Gastrocnemius medialis (tissue), 4 donors: ENCODE results near the gene BOLA3.

Source experiments
- POLR2A ChIP-seq, 2 donors: fragments of 450-650 bp; IDR thresholded peaks; one replicate each; pipeline ENCODE4 v1.6.1; 2017; ENCODE audit warnings: antibody characterized with exemption in 2 of 2, mild to moderate bottlenecking in 2 of 2, moderate library complexity in 2 of 2
- TF ChIP-seq, protein P1 (sequence below), 5 experiments: fragments of 450-650 bp in 3 of 5; fragments of 200-600 bp in 2 of 5; sonication (generic) in 2 of 5; IDR thresholded peaks in 4 of 5; conservative IDR thresholded peaks in 1 of 5; 1 replicate in 4 of 5; 2 replicates in 1 of 5; pipeline ENCODE4 v1.5.1; 2016 to 2019; ENCODE audit warnings: antibody characterized with exemption in 5 of 5, mild to moderate bottlenecking in 3 of 5, moderate library complexity in 3 of 5

DNA sequence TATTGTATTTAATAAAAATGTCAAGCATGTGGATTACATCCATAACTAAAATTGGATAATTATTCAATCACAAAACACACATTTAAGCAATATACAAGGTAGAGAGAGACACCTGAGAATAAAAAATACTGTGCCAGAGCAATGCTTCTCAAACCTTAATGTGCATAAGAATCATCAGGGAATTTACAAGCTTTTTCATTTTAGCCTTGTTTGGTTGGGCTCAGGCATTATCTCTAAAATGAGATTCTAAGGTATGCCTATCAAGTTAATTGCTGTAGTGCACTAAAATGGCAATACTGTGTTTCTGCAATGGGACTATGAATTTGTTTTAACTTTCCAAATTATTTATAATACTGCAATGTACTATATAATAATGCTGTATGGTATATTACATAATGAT is 30.0 kb upstream of the BOLA3 start:
- TF ChIP-seq, protein P1, sequence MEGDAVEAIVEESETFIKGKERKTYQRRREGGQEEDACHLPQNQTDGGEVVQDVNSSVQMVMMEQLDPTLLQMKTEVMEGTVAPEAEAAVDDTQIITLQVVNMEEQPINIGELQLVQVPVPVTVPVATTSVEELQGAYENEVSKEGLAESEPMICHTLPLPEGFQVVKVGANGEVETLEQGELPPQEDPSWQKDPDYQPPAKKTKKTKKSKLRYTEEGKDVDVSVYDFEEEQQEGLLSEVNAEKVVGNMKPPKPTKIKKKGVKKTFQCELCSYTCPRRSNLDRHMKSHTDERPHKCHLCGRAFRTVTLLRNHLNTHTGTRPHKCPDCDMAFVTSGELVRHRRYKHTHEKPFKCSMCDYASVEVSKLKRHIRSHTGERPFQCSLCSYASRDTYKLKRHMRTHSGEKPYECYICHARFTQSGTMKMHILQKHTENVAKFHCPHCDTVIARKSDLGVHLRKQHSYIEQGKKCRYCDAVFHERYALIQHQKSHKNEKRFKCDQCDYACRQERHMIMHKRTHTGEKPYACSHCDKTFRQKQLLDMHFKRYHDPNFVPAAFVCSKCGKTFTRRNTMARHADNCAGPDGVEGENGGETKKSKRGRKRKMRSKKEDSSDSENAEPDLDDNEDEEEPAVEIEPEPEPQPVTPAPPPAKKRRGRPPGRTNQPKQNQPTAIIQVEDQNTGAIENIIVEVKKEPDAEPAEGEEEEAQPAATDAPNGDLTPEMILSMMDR (IDR thresholded peaks at IDR 0.05 in 4 of 5, conservative IDR thresholded peaks at IDR 0.05 in 1 of 5): no peak
- TF ChIP-seq POLR2A (IDR thresholded peaks at IDR 0.05): no peak
